Stimulated activated CD4-positive, alpha-beta T cell treated with anti-CD3 and anti-CD28 coated beads, TNF-alpha, amount 100 ng/mL, for 24 hours (primary cell): ENCODE results near the gene INSYN2B.

Experiments
- DNase-seq, 3 experiments: peaks; one replicate each; pipeline ENCODE4 v3.0.0-alpha.2; 2020; ENCODE audit warnings: low read depth in 3 of 3

INSYN2B gene

DNA sequence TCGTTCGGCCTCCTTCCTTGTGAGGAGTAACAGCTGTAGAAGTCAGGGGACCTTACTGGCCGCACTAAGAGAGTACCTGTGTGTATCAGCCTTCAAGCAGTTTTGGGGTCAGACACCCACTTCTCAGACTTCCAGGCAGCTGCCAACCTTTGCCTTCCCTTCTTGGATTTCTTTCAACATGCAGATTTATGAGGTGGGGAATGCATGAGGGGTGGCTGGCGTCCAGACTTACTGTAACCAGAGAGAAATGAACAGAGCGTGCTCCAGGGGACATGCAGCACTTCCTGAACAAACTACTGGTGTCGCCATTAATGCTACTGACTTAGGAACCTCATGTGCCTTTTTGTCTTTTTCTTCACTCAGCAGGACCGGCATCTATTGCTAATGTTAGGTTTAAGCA lies 46.7 kb downstream of the INSYN2B start:
- no peak for DNase-seq

DNA sequence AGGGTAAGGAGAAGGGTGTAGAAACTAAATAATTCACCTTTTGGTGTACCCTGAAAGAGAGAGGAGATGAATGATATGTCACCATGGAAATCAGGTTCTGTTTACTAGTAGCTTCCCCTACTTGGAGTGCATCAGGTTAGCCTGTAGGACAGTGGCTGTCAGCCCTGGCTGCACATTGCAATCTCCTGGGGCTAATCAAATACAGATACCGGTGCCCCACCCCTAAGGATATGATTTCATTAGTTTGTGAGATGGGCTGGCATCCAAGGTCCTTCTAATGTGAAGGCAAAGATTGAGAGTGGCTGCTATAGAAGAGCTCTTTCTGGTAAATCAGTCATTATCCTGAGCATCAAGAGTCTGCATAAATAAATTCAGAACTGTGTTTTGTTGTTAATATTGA lies 47.2 kb downstream of the INSYN2B start:
- no peak for DNase-seq

DNA sequence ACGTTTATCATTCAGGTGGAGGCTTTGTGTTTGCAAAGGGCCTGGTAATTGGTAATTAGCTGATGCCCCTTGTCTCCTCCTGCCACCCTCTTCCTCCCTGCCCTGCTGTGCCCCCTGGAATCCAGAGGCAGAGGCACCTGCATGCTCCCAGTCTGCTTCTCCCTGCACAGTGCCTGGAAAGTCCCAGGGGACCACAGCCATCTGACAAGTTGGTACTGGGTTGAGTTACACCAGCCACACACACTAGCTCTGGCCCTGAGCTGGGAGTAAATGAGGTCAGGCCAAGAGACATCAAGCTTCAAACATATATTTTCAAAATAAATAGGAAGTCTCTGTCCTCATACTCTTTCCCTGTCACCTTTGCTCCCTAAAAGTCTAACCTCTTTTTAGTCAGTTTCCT lies 56.3 kb downstream of the INSYN2B start:
- DNase-seq, result no peak

DNA sequence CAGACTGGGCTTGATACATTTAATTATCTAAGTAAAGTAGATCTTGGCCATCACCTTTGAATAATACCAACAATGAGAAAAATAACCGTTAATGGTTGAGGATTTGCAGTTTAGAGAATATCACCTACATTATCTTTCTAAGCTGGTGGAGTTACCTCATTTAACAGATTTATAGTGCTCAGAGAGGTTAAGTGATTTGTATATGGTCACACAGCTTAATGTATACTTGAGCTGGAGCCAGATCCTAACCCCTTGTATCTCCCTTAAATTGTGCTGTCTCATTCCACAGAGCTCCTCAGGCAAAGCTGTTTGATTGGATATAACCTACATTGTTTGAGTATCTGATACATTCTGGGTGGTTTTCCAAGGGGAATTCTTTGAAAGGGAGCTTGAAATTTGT lies 57.8 kb downstream of the INSYN2B start:
- DNase-seq, result no peak

DNA sequence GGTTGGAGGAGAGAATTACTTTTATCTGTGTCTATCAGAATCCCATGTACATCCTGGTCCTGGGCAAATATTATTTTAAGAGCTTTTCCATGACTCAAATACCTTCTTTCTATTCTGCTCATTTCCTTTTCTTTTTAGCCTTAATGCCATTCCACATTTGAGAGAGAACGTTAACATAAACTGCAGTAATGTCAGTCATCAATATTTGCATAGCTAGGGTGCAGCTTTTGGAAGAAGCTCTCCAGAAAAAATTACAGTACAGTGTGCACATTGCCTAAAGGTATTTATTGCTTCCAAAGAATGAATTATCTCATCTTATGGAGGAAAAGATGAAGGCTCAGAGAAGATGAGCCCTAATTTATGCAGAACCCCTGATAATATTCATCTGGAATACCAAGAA lies 58.3 kb downstream of the INSYN2B start:
- no peak for DNase-seq

DNA sequence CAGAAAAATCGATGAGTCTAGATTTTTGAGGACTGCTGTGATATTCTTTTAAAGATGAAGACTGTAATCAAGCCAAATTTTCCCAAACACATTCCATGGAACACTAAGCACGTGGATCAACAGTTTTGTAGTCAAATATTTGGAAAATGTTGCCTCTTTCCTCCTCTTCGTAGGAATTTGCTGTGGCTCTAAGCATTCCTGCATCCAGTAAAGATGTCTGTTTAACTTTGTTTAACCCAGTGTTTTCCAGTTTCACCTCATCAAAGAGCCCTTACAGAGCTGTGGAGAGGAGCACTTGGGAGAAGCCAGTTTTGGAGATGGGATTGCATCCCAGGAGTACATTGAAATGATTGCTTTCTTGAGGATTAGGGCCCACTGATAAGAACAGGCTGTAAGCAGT lies 58.9 kb downstream of the INSYN2B start:
- DNase-seq, result no peak

DNA sequence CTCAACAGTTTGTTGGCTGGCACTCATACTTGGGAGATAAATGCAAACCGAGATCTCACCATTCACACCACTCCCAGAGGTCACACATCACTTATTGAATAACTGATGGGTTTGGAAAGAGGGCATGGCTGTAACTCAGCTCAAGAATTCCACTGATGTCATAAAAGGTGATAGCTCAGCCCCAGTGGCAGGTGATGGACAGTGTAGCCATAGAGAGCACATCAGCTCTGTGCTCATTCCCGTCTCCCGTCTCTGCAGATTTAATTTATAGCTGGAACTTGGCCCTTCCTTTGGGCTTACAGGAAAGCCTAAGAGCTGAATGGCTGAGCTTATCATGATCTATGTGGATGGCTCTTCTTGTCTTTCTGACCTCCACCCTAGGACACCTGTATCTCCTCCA lies 59.8 kb downstream of the INSYN2B start:
- DNase-seq, result no peak

DNA sequence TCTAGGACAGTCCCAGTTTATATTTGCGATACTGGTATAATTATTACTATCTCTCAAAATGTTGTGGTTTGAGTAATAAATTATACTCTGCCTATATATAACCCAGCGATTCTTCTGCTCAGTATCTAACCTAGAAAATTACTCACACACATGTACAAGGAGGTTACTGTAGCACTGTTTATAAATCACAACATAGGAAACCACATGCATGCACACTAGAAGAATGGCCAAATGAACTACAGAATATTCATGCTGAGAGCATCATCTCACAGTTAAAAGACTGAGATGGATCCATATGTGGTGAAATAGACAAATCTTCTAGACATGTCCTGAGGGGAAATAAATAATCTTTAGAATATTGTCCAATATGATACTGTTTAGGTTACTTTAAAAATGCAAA lies 62.1 kb downstream of the INSYN2B start:
- DNase-seq, result no peak

DNA sequence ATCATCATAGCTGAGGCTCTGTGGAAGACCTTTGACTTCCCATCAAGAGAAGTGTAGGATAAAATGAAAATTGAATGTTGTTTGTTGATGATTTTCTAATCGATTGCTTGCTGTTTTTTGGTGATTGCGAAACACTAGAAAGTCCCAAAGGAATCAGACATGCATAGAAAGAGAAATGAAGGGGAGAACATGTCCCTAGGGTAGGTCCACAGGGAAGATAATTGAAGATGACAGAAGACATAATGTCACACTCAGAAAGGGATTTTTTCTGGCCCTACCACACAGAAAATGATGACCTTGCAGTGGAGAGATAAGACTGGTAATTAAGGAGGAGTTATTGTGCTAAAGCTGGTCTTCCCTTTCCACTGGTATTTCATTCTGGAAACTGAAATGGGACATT lies 62.8 kb downstream of the INSYN2B start:
- no peak for DNase-seq

DNA sequence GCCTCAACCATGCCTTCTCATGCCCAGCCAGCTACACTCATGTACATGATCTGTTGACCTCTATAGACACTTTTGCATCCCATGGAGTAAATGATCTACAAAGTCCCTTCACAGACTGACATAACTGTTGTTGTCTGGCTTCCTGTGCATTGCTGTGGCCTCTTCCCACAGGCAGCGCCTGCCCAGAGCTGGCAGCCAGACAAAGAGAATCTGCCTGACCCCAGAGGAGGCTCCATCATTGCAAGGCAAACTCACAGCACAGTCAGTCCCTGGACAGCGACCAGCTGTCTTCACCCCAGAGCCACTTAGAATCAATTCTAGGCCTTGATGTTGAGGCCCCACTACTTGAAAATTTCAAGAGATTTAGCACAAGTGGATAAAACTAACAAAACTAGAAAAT lies 65.5 kb downstream of the INSYN2B start:
- DNase-seq, result no peak

DNA sequence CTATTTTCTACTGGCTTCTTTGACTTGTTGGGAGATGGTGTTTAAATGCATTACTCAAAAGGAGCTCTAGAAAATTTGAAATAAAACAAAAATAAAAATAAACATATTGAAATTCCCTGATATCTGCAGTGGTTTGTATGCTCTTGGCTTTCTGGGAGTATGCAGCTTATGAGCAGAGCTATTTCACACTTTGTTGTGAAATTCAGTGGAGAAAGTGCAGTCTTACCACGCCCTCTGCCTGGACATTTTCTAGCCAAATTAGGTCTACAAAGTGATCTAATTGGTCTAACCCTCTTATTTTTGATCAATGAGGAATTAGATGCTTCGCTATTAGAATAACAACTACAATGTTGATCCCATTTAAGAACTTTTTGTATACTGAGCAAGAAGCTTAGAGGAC lies 66.8 kb downstream of the INSYN2B start:
- DNase-seq, result no peak

DNA sequence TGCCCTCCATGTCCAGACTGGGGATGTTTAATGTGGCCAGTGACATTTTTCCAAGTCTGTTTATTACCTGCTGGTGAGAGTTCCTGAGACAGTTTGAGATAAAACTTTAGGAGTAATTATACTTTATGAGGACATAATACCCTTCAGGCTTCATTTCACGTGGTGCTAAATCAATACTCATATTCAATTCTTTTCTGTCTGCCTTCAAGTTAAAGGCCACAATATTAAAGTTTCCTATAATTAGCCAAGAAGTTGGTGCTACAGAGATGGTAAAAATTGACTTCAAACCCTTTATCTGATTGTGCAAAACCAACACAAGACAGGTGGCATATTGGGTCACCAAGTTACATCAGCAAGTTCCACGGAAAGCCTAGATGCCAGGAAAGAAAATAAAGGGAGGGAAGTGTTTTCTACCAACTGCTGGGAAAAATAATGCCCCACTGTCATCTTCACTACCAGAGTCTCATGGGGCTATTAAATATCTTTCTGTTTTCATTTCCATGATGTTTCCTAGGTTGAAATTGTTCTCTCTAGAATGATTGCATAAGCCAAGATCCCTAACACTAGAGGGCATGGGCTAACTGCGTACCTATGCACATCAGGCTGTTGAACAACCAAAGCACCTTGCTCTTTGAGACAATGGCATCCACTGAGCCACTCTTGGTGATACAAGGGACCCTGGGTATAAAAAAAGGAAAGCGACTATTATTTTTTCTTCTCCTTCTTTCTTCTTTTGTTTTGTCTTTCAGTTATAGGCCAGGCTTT lies 68.7 kb downstream of the INSYN2B start:
- DNase-seq, result no peak

DNA sequence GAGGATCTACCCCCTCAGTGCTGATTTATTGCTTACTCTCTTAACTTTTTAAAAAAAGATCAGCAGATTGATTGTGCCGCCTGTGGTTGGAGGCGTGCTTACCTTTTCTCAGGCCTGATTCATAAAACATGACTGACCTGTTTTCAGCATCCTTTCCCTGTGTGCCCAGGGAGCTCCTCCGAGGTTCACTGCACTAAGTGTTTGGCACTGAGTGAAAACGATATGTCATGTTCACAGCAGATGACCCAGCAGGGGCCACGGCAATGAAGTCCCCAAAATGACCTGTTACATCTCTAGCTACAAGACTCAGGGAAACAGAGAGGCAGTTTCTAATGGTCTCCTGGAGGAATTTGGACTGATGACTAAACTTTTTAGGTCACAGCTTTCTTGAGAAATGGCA lies 69.9 kb downstream of the INSYN2B start:
- DNase-seq, result no peak

DNA sequence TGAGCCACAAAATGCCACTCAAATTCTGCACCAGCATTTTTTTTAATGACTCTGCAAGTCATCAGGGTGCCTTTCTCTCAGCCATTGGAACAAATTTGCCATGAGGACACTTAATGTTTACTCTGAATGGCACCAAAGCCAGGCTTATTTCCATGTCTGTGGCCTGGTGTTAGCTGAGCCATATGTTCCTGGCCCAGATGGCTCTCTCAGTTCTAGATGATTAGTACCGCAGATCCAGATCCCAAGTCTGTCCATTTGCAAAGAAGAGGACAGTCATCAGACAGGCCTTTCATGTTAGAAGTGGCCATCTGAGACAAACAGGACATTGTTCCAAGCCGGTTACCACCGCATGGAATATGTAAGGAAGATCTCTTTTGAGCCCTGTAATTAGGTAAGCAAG lies 70.3 kb downstream of the INSYN2B start:
- no peak for DNase-seq

DNA sequence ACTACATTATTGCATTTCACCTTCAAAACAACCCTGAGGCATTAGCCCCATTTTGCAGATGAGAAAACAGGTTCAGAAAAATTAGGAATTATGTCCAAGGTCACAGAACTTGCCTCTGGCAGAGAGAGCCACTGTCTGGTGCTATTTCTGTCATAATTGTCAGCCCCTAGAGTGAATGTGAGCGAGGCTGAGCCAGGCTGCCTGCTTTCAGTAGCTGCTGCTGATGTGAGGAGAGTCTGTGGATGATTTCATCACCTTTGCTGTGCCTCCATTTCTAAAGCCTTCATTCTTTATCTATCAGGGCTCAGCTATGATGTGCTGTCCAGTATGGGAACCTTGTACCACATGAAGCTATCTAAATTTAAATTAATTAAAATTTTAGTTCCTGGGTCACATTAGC lies 71.4 kb downstream of the INSYN2B start:
- no peak for DNase-seq

DNA sequence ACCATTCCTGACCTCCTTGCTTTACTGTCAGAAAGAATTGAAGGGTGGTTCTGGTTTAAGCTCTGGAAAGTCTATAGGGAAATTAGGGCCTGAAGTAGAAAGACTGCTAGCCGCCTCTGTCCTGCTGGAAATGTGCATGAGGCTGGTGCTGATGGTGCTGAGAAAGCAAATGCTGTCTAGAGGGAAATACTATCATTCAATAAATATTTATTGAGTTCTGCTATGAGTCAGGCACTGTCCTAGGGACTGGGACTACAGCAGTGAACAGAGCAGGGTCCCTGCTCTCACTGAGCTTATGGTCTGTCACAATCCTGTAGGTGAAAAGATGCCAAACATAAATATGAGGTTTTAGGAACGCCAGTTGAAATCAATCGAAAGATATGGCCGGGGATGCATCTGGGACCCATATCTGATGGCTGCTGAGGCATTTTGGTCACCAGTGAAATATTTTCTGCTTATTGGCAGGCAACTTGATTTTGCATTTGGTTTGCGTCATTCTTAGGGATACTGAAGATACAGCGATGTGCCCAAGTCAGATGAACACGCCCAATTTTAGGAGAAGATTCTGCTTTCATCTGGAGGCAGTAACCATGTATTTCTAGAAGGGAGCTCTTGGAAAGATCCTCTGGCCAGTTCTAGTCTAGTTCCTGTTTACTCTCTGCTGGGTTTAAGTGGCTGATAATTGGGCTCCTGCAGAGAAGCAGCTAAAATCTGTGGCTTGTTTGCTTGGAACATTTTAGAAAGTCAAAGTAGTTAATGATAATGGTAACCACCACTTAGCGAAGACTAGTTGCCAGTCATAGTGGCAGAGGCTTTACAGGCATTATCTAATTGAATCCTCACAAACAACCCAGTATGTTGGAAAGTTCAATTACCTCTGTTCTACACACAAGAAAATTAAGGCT lies 73.3 kb downstream of the INSYN2B start:
- DNase-seq, result no peak

DNA sequence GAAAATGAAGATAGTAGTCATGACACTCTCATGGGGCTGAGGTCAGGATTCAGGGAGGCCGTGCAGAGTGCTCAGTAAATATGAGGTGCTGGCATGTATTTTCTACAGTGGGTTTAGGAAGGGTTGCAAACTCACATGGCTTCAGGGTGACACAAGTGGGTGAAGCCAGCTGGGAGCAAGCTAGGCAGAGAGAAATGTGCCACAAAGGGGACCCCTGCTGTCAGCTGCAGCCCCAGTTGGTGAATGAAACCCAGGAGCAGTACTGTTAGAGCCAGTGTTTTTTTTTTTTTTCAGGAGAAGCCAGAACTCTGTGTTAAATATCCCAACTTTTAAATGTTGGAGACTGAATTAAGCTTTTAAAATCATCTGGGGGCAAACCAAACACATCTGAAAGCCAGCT lies 75.3 kb downstream of the INSYN2B start:
- DNase-seq, result no peak

DNA sequence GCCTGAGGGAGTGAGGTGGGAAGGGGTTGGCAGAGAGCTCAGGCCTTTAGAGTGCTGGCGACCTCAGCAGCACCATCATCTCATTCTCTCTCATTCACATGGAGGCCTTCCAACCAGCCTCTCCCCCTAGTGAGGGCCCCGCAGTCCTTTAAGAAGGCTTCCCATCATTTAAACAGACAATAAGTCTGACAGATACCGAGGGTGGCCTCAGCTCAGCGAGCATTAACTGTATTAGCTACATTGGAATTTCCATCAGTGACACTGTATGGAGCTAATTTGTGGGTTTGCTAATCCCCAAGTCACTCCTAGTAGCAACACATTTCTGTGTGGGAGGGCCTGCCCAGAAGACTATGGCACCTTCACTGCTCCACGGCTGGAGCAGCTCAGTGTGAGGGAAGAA lies 75.8 kb downstream of the INSYN2B start:
- DNase-seq, result no peak

DNA sequence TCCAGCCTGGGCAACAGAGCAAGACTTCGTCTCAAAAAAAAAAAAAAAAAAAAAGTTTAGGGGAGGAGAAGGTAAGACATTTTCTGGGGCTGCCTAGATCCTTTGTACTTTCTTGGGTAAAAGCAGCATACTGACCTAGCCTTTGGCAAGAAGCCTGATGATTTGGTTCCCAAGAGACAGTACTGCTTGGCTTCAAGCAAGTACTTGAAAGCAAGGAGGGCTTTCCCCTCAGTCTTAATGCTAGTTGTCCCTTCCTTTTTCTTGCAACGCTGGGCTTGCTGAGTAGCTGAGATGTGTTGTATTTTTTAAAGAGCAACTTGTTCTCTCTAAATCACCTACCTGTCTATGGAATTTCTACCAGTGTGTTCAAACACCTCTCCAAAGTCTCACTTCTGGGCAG lies 76.2 kb downstream of the INSYN2B start:
- no peak for DNase-seq

DNA sequence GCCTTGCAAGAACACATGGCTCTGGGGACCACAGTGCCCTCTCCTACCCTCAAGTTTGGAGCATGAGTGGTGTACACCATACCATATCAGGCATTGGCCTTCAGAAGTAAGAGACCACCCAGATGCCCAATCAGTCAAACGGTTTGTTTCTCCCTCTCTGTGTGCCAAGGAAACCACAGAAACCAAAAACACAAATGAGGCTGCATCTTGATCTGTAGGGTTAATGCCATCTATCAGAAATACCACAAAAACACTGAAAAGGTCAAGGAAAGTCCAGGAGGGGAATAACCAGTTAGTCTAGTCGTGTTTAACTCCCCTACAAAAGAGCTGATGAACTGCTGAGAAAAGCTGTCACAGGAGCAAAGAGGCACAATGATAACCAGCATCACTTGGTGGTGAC lies 78.4 kb downstream of the INSYN2B start:
- DNase-seq, result no peak

DNA sequence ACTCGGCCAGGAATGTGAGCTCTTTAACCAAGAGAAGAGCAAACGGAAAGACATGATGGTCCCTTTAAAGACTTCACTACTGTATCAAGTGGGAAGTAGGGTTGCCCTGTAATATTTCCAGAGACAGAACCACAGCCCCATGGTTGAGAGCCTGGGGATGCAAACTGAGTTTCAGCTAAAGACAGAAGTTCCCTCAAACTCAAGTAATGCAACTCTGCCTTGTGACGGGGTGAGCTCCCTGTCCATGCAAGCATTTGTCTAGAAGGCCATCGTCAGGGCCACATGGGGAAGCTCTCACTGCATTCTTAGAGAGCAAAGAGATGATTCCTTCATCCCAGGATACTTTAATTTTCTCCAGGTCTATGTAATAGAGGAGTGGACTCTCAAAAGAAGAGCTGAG lies 82.8 kb downstream of the INSYN2B start:
- DNase-seq, result no peak

DNA sequence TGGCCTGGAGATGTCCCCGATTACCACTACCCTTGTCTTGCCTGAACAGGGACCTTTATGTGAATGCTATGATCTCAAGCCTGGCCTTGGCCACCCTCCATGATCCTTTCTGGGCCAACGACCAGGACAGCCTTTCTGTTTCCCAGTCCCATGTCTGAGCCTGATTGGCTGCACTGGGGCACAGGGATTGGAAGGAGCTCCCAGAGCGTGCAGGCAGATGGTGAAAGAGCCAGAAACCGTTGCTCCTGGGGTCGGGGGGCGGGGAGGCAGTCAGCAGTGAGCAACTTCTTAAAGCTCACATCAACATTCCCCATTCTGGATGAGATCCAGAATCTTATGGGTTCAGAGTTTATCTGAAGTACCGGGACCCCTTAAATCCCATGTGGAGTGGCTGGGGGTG lies 84.4 kb downstream of the INSYN2B start:
- DNase-seq, result no peak

DNA sequence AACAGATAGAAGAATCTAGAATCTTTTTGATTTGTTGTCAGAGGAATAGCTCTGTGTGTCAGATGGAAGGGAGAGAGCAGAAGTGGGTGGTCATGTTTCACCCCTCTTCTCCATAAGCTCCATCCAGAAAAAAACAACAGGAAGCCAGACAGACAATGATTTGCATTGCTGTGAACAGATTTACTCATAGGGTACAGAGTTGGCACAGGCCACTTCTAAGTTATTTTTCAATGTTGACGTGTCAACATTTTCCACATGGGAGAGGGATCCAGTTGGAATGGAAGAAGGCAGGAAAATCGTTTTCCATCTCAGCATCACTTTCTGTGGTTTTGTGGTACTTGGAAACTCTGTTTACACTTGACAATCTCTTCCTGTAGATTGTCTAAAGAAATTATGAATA lies 86.7 kb downstream of the INSYN2B start:
- DNase-seq, result no peak
